M059J (cell line): ENCODE data around the gene NECTIN1. TPM values are rescaled to one million over a fixed set of nuclear protein-coding genes. Genes with fewer than 3 reads are reported as not detected.

Experiments
- DNase-seq: peaks from one replicate; pipeline ENCODE4 v3.0.0-alpha.2; 2012; ENCODE audit warnings: low read depth
- total RNA-seq: library from RNA; depleted of rRNA; stranded (reverse); fragments of >200 nt; shearing (Covaris generic); gene quantifications from 2 replicates; pipeline ENCODE4 v1.2.3, GENCODE V29; 2014

NECTIN1 gene
- total RNA-seq, 1 experiment from 2014 or later, result 2.3 TPM

- no peak for DNase-seq
These were observed 85.7 kb downstream of the NECTIN1 start for GRCh38 chr11:119643212-119643875.

- no peak for DNase-seq
These were observed 86.8 kb downstream of the NECTIN1 start for GRCh38 chr11:119641983-119642745.

- DNase-seq, result no peak
These were observed 88.5 kb downstream of the NECTIN1 start for GRCh38 chr11:119640541-119640940.

- DNase-seq, result no peak
These were observed 89.3 kb downstream of the NECTIN1 start for GRCh38 chr11:119639642-119640205.

- DNase-seq, result no peak
These were observed 90.1 kb downstream of the NECTIN1 start for GRCh38 chr11:119638851-119639250.

- DNase-seq, result no peak
These were observed 91.5 kb downstream of the NECTIN1 start for GRCh38 chr11:119637481-119637880.

- DNase-seq, result no peak
These were observed 93.2 kb downstream of the NECTIN1 start for GRCh38 chr11:119635776-119636175.

- no peak for DNase-seq
These were observed 93.8 kb downstream of the NECTIN1 start for GRCh38 chr11:119635041-119635740.

GRCh38 chr11:119634301-119634700, 94.7 kb downstream of the NECTIN1 start:
- DNase-seq, result no peak

GRCh38 chr11:119629834-119630624, 99.0 kb downstream of the NECTIN1 start:
- no peak for DNase-seq

GRCh38 chr11:119629085-119629484, 99.9 kb downstream of the NECTIN1 start:
- DNase-seq, result no peak

- no peak for DNase-seq
These were observed 101.7 kb downstream of the NECTIN1 start for GRCh38 chr11:119627286-119627685.

GRCh38 chr11:119626871-119627270, 102.1 kb downstream of the NECTIN1 start:
- DNase-seq, result no peak

- DNase-seq, result no peak
These were observed 102.7 kb downstream of the NECTIN1 start for GRCh38 chr11:119626197-119626841.

- DNase-seq, result no peak
These were observed 103.6 kb downstream of the NECTIN1 start for GRCh38 chr11:119625206-119625978.

GRCh38 chr11:119624629-119625028, 104.4 kb downstream of the NECTIN1 start:
- no peak for DNase-seq

- DNase-seq, result no peak
These were observed 104.8 kb downstream of the NECTIN1 start for GRCh38 chr11:119624102-119624615.

- no peak for DNase-seq
These were observed 105.3 kb downstream of the NECTIN1 start for GRCh38 chr11:119623682-119624081.

GRCh38 chr11:119622454-119623143, 106.4 kb downstream of the NECTIN1 start:
- DNase-seq, result no peak
